Measurements from ENCODE around the gene PPP1R27. TPM values are rescaled to one million over a fixed set of nuclear protein-coding genes. Genes with fewer than 3 reads are reported as not detected.

Gene PPP1R27
- total and polyA plus RNA-seq, 9 of the 15 experiments (the other 6 are each of a cell fraction or from before 2014, with no cell fraction given): 0.29 to 6.9 (median 1.5) TPM; not detected in 2

GRCh38 chr17:81859906-81860755 lies 25.3 kb upstream of the PPP1R27 start, which contains the start of gene P4HB (continued):
- TF ChIP-seq GABPB2 (CRISPR knock-in tag; conservative IDR thresholded peaks at IDR 0.05) (no peak), GTF2F1 (IDR thresholded peaks at IDR 0.05; ENCODE audit: low read depth, low read length) (peak; percentile 80; the same call in 1 of the 2 replicates), STAT6 (CRISPR knock-in tag; IDR thresholded peaks at IDR 0.05) (0 out of 2 replicates have a peak, but pooled peaks have one; percentile 9), KDM4B (IDR thresholded peaks at IDR 0.05; ENCODE audit: borderline replicate concordance in 2 of 2, low read depth in 1 of 2) (no peak), TCF3 (CRISPR knock-in tag; IDR thresholded peaks at IDR 0.05) (no peak), RFX7 (CRISPR knock-in tag; IDR thresholded peaks at IDR 0.05) (no peak), HCFC1 (IDR thresholded peaks at IDR 0.05; ENCODE audit: low read depth, low read length) (no peak), HMG20B (CRISPR knock-in tag; IDR thresholded peaks at IDR 0.05) (no peak), RAD21 (CRISPR knock-in tag; conservative IDR thresholded peaks at IDR 0.05 in 1 of 2, IDR thresholded peaks at IDR 0.05 in 1 of 2) (no peak), FOXP4 (CRISPR knock-in tag; IDR thresholded peaks at IDR 0.05; ENCODE audit: borderline replicate concordance) (no peak), SMARCC2 (IDR thresholded peaks at IDR 0.05; ENCODE audit: low read depth) (no peak), TCF7 (IDR thresholded peaks at IDR 0.05; ENCODE audit: borderline replicate concordance) (no peak), CCNT2 (IDR thresholded peaks at IDR 0.05; ENCODE audit: borderline replicate concordance, extremely low read depth, insufficient read length, low read depth, low read length) (peak; percentile 82), DIDO1 (tag; IDR thresholded peaks at IDR 0.05; ENCODE audit: low read depth) (no peak), TBP (optimal IDR thresholded peaks at IDR 0.05; ENCODE audit: low read depth, low read length) (peak; percentile 93), ZNF780A (CRISPR knock-in tag; IDR thresholded peaks at IDR 0.05) (no peak), HNRNPUL1 (IDR thresholded peaks at IDR 0.05; ENCODE audit: low read length) (no peak), SNRNP70 (optimal IDR thresholded peaks at IDR 0.05; ENCODE audit: low read depth, low read length) (no peak), ZNF696 (CRISPR knock-in tag; conservative IDR thresholded peaks at IDR 0.05) (no peak), PBX2 (CRISPR knock-in tag; IDR thresholded peaks at IDR 0.05; ENCODE audit: low read depth) (no peak), PBX2 (tag; conservative IDR thresholded peaks at IDR 0.05; ENCODE audit: low read depth) (no peak)
